ENCODE results near the gene MSANTD4. TPM values are rescaled to one million over a fixed set of nuclear protein-coding genes. Genes with fewer than 3 reads are reported as not detected.
"Not testable (repeated sequence)": the region's sequence is repeated elsewhere in the genome, so short reads cannot be mapped to it uniquely, and the experiment has no call there.

MSANTD4 gene
- total RNA-seq, 1 donor from 2014 or later, result 24.4 TPM

GRCh38 chr11:106059617-106060016 is 37.6 kb upstream of the MSANTD4 start:
- no peaks in the 10 kb centered on the region for H3K4me1 Mint-ChIP-seq
- no peaks in the 10 kb centered on the region for H3K27me3 Mint-ChIP-seq (ENCODE audit: low read depth)
- DNase-seq (ENCODE audit: low spot score in 2 of 2, unreplicated experiment in 2 of 2), result no peak
- H3K9me3 Mint-ChIP-seq, result peaks cover 3% of the 10 kb centered on the region
- no peak overlapping the region for H3K27ac Mint-ChIP-seq
- peaks cover 5% of the 10 kb centered on the region for H3K36me3 Mint-ChIP-seq
- H3K4me3 Mint-ChIP-seq, result no peak overlapping the region
- TF ChIP-seq CTCF (IDR thresholded peaks at IDR 0.05; ENCODE audit: unreplicated experiment), result no peak

- not testable (repeated sequence) for H3K36me3 Mint-ChIP-seq; H3K4me3 Mint-ChIP-seq; DNase-seq (ENCODE audit: low spot score in 2 of 2, unreplicated experiment in 2 of 2); H3K27ac Mint-ChIP-seq; H3K9me3 Mint-ChIP-seq; H3K27me3 Mint-ChIP-seq (ENCODE audit: low read depth); H3K4me1 Mint-ChIP-seq
Measured at GRCh38 chr11:106058377-106058776, 36.3 kb upstream of the MSANTD4 start.

- Mint-ChIP-seq H3K27me3 (ENCODE audit: low read depth) (no peaks in the 10 kb centered on the region), H3K27ac (no peak overlapping the region), H3K4me1 (peaks cover 8% of the 10 kb centered on the region), H3K4me3 (no peak overlapping the region), H3K36me3 (no peaks in the 10 kb centered on the region), H3K9me3 (no peaks in the 10 kb centered on the region)
- no peak for DNase-seq (ENCODE audit: low spot score in 2 of 2, unreplicated experiment in 2 of 2)
- TF ChIP-seq CTCF (IDR thresholded peaks at IDR 0.05; ENCODE audit: unreplicated experiment), result no peak
Measured at GRCh38 chr11:106051103-106051502, 29.1 kb upstream of the MSANTD4 start.

GRCh38 chr11:106049727-106050476 is 27.9 kb upstream of the MSANTD4 start:
- Mint-ChIP-seq H3K27ac (no peak overlapping the region), H3K9me3 (no peaks in the 10 kb centered on the region), H3K4me1 (peaks cover 8% of the 10 kb centered on the region), H3K27me3 (ENCODE audit: low read depth) (no peaks in the 10 kb centered on the region), H3K36me3 (no peaks in the 10 kb centered on the region), H3K4me3 (no peak overlapping the region)
- no peak for TF ChIP-seq CTCF (IDR thresholded peaks at IDR 0.05; ENCODE audit: unreplicated experiment)
- no peak for DNase-seq (ENCODE audit: low spot score in 2 of 2, unreplicated experiment in 2 of 2)

GRCh38 chr11:106047631-106048030 is 25.6 kb upstream of the MSANTD4 start:
- no peaks in the 10 kb centered on the region for H3K27me3 Mint-ChIP-seq (ENCODE audit: low read depth)
- TF ChIP-seq CTCF (IDR thresholded peaks at IDR 0.05; ENCODE audit: unreplicated experiment), result no peak

GRCh38 chr11:106043540-106043939 is 21.5 kb upstream of the MSANTD4 start:
- no peaks in the 10 kb centered on the region for H3K36me3 Mint-ChIP-seq
- no peak overlapping the region for H3K4me3 Mint-ChIP-seq
- H3K27ac Mint-ChIP-seq, result no peak overlapping the region
- no peaks in the 10 kb centered on the region for H3K27me3 Mint-ChIP-seq (ENCODE audit: low read depth)
- H3K9me3 Mint-ChIP-seq, result no peaks in the 10 kb centered on the region
- DNase-seq (ENCODE audit: low spot score in 2 of 2, unreplicated experiment in 2 of 2), result no peak
- no peak for TF ChIP-seq CTCF (IDR thresholded peaks at IDR 0.05; ENCODE audit: unreplicated experiment)
- no peaks in the 10 kb centered on the region for H3K4me1 Mint-ChIP-seq

More at GRCh38 chr11:106047631-106048030, 25.6 kb upstream of the MSANTD4 start:
- H3K9me3 Mint-ChIP-seq, result no peaks in the 10 kb centered on the region
- H3K4me1 Mint-ChIP-seq, result peaks cover 8% of the 10 kb centered on the region
- DNase-seq (ENCODE audit: low spot score in 2 of 2, unreplicated experiment in 2 of 2), result no peak
- no peaks in the 10 kb centered on the region for H3K36me3 Mint-ChIP-seq
- no peak overlapping the region for H3K27ac Mint-ChIP-seq
- H3K4me3 Mint-ChIP-seq, result no peak overlapping the region

All from mesothelial cell of epicardium (in vitro differentiated cells).